HFF-Myc (cell line): ENCODE results near the gene LRRC3.

Experiments used
- DNase-seq: peaks from one replicate; pipeline ENCODE4 v3.0.0-alpha.2; 2011; ENCODE audit warnings: low read depth; ENCODE audit errors: extremely low read depth
- H3K4me3 ChIP-seq: replicated peaks from 2 replicates; pipeline ENCODE4 v1.5.1; 2011; ENCODE audit warnings: low read depth, mild to moderate bottlenecking, control low read depth, low read length
- TF ChIP-seq, protein P1 (sequence below): IDR thresholded peaks from 2 replicates; pipeline ENCODE4 v1.5.1; 2012; ENCODE audit warnings: mild to moderate bottlenecking, low read depth, low read length, control low read depth; ENCODE audit errors: missing control alignments

Gene LRRC3, protein sequence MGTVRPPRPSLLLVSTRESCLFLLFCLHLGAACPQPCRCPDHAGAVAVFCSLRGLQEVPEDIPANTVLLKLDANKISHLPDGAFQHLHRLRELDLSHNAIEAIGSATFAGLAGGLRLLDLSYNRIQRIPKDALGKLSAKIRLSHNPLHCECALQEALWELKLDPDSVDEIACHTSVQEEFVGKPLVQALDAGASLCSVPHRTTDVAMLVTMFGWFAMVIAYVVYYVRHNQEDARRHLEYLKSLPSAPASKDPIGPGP

DNA sequence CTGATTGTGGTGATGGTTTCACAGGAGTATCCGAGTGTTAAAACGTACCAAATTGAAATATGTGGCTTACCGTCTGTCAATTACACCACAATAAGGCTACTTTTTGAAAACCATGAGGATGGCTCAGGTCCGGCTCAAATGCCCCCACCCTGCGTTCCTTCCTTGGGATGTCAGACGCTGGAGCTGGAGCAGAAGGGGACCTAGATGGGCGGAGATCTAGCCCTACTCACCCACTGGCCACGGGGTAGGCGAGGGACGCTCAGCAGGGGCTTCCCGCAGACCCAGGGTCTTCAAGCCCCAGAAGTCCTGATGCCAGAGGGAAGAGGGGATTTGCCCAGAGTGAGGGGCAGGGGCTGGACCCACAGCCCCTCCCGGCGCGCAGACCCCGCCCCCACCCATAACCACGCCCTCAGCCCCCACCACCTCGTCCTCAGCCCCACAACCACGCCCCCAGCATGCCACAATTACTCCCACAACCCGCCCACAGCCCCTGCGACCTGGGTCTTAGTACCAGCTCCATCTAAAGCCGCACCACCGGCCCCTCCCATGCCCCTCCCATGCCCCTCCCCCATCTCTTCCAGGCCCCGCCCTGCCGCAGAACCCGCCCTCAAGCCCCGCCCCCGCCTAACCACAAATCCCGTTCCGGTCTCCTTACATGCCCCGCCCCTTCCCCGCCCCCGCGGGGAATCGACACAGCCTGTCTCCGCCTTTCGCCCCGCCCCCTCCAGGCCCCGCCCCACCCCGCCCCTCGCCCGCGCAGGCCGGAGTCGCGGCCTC, at the start of gene LRRC3:
Gene LRRC3, plus strand, starts transcription at position 764 of the 777 bp plus-strand sequence. CDS start 1,135 bp downstream, outside the sequence.
- TF ChIP-seq, protein P1, sequence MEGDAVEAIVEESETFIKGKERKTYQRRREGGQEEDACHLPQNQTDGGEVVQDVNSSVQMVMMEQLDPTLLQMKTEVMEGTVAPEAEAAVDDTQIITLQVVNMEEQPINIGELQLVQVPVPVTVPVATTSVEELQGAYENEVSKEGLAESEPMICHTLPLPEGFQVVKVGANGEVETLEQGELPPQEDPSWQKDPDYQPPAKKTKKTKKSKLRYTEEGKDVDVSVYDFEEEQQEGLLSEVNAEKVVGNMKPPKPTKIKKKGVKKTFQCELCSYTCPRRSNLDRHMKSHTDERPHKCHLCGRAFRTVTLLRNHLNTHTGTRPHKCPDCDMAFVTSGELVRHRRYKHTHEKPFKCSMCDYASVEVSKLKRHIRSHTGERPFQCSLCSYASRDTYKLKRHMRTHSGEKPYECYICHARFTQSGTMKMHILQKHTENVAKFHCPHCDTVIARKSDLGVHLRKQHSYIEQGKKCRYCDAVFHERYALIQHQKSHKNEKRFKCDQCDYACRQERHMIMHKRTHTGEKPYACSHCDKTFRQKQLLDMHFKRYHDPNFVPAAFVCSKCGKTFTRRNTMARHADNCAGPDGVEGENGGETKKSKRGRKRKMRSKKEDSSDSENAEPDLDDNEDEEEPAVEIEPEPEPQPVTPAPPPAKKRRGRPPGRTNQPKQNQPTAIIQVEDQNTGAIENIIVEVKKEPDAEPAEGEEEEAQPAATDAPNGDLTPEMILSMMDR: no peak
- H3K4me3 ChIP-seq: peak within 1 kb of the TSS; percentile 28
- DNase-seq: no peak

DNA sequence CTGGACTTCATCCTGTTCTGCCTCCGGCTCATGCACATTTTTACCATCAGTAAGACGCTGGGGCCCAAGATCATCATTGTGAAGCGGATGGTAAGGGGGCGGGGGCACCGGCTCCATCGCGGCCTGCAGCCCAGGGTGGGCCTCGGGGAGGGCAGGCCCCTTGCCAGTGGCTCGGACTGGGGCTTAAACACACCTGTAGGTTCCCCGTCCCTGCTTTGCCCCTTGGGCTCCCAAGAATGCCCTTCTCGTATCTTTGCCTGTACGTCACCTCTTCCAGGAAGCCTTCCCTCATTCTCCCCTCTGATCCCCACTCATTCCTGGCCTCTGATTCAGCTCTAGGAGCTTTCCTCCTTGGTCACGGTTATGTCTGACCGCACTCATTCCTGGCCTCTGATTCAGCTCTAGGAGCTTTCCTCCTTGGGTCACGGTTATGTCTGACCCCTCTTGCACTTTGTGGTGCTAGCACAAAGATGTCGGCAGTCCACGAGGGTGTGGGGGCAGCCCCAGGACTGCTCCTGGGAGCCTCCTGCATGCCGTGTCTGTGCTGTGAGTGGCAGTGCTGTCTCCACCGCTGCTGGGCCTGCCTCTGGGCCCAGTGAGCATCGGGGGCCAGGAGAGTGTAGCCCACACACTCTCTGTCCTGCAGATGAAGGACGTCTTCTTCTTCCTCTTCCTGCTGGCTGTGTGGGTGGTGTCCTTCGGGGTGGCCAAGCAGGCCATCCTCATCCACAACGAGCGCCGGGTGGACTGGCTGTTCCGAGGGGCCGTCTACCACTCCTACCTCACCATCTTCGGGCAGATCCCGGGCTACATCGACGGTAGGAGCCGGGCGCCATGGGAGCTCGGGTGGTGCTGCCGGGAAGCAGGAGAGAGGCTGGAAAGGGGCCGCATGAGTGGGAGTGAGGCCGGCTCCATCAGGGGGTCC, 49.1 kb upstream of the LRRC3 start:
- DNase-seq: no peak
- TF ChIP-seq, protein P1: no peak
- H3K4me3 ChIP-seq: no peak overlapping the region

DNA sequence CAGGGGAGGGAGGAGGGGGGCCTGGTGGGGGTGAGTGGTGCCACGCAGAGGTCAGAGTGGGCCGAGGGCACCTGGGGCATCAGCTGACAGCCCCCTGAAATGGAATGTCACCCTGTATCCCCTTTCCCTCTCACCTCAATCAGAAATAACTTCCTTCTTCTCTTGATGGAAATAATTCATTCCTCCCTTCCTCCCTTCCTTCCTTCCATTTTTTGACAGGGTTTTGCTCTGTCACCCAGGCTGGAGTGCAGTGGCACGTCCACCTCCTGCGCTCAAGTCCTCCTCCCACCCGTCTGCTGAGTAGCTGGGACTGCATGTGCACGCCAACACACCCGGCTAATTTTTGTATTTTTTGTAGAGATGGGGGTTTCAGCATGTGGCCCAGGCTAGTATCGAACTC, 48.4 kb upstream of the LRRC3 start:
- no peak for DNase-seq
- H3K4me3 ChIP-seq: no peak overlapping the region
- TF ChIP-seq, protein P1: no peak

DNA sequence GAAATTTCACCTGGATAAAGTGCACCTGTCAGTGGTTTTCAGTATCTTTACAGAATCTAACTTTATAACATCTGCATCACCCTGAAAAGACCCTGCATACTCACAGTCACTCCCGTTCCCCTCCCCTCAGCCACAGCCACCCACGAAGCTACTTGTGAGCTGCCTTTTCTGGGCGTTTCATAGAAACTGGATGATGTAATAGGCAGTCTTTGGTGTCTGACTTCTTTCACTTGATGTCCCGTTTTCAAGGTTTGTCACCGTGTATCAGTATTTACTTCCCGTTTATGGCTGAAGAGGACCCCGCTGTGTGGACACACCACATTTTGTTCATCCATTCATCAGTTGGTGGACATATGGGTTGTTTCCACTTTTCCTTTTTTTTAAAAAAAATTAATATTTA, 47.8 kb upstream of the LRRC3 start:
- no peak for DNase-seq
- TF ChIP-seq, protein P1: no peak
- H3K4me3 ChIP-seq: no peak overlapping the region

DNA sequence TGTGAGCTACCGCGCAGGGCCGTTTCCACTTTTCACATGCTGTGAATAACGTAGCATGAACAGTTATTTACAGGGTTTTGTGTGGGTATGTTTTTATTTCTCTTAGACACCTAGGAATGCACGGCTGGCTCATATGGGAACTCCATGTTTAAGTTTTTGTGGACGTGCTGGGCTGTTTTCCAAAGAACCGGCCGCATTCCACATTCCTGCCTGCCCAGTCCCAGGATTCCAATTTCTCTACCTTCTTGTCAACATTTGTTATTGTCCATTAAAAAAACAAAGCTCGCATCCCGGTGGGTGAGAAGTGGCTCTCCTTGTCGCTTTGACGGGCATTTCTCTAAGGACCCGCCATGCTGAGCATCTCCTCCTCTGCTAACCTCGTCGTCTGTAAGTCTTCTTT, 47.1 kb upstream of the LRRC3 start:
- DNase-seq: no peak

More for the DNA sequence above, 47.1 kb upstream of the LRRC3 start:
- H3K4me3 ChIP-seq: no peak overlapping the region
- TF ChIP-seq, protein P1: no peak
